ENCODE results near the gene ZBTB16. TPM values are rescaled to one million over a fixed set of nuclear protein-coding genes. Genes with fewer than 3 reads are reported as not detected.

Gene ZBTB16
- total and polyA plus RNA-seq, 4 donors, result 21.4 to 224 (median 102) TPM

GRCh38 chr11:114154271-114155047, 94.9 kb downstream of the ZBTB16 start:
- Histone ChIP-seq H3K4me3 (no peak overlapping the region), H3K9me3 (ENCODE audit: control insufficient read depth in 4 of 4, insufficient read depth in 3 of 4, low read length in 3 of 4) (no peaks in the 10 kb centered on the region), H3K27me3 (ENCODE audit: control insufficient read depth in 3 of 3, insufficient read depth in 3 of 3, low read length in 2 of 3) (no peaks in the 10 kb centered on the region), H3K4me1 (ENCODE audit: control insufficient read depth in 5 of 5, insufficient read depth in 5 of 5, low read length in 5 of 5) (peaks cover 10 to 73% (median 32%) of the 10 kb centered on the region in 5 donors), H3K27ac (ENCODE audit: low read depth in 1 of 2, low read length in 1 of 2) (peak overlapping the region; percentile 79 to 84), H3K9ac (ENCODE audit: insufficient read depth in 1 of 2, low read length in 2 of 2) (no peak overlapping the region), H3K36me3 (ENCODE audit: control insufficient read depth in 4 of 4, insufficient read depth in 4 of 4, low read length in 4 of 4) (peaks cover 0 to 26% (median 0%) of the 10 kb centered on the region in 4 donors)
- no peak for ATAC-seq (ENCODE audit: insufficient read depth, low FRiP score)
- no peak for TF ChIP-seq CTCF (IDR thresholded peaks at IDR 0.05; ENCODE audit: control extremely low read depth, extremely low read depth)
- WGBS, 2 donors, result 56 to 57% methylated on average over 5 of the region's 5 CpGs
- DNase-seq, result peak in 2 of 3 donors; percentile 84 to 92

- Histone ChIP-seq H3K27me3 (ENCODE audit: control insufficient read depth in 3 of 3, insufficient read depth in 3 of 3, low read length in 2 of 3) (no peaks in the 10 kb centered on the region), H3K4me3 (no peak overlapping the region), H3K4me1 (ENCODE audit: control insufficient read depth in 5 of 5, insufficient read depth in 5 of 5, low read length in 5 of 5) (peaks cover 10 to 70% (median 37%) of the 10 kb centered on the region in 5 donors), H3K27ac (ENCODE audit: low read depth in 1 of 2, low read length in 1 of 2) (peak overlapping the region; percentile 79 to 84), H3K9me3 (ENCODE audit: control insufficient read depth in 4 of 4, insufficient read depth in 3 of 4, low read length in 3 of 4) (no peaks in the 10 kb centered on the region), H3K36me3 (ENCODE audit: control insufficient read depth in 4 of 4, insufficient read depth in 4 of 4, low read length in 4 of 4) (peaks cover 0 to 26% (median 0%) of the 10 kb centered on the region in 4 donors), H3K9ac (ENCODE audit: insufficient read depth in 1 of 2, low read length in 2 of 2) (no peak overlapping the region)
- ATAC-seq (ENCODE audit: insufficient read depth, low FRiP score), result no peak
- TF ChIP-seq CTCF (IDR thresholded peaks at IDR 0.05; ENCODE audit: control extremely low read depth, extremely low read depth), result no peak
- DNase-seq, result no peak
- 93 to 94% methylated on average over 15 of the region's 15 CpGs for WGBS, 2 donors
These were observed 95.6 kb downstream of the ZBTB16 start for GRCh38 chr11:114155116-114155515.

- no peak for DNase-seq
- 94 to 95% methylated on average over 13 of the region's 13 CpGs for WGBS, 2 donors
- Histone ChIP-seq H3K9me3 (ENCODE audit: control insufficient read depth in 4 of 4, insufficient read depth in 3 of 4, low read length in 3 of 4) (no peaks in the 10 kb centered on the region), H3K4me1 (ENCODE audit: control insufficient read depth in 5 of 5, insufficient read depth in 5 of 5, low read length in 5 of 5) (peaks cover 18 to 65% (median 47%) of the 10 kb centered on the region in 5 donors), H3K27ac (ENCODE audit: low read depth in 1 of 2, low read length in 1 of 2) (peak overlapping the region; percentile 84 to 98), H3K4me3 (no peak overlapping the region), H3K9ac (ENCODE audit: insufficient read depth in 1 of 2, low read length in 2 of 2) (no peak overlapping the region), H3K27me3 (ENCODE audit: control insufficient read depth in 3 of 3, insufficient read depth in 3 of 3, low read length in 2 of 3) (no peaks in the 10 kb centered on the region), H3K36me3 (ENCODE audit: control insufficient read depth in 4 of 4, insufficient read depth in 4 of 4, low read length in 4 of 4) (peaks cover 0 to 26% (median 0%) of the 10 kb centered on the region in 4 donors)
- ATAC-seq (ENCODE audit: insufficient read depth, low FRiP score), result no peak
- no peak for TF ChIP-seq CTCF (IDR thresholded peaks at IDR 0.05; ENCODE audit: control extremely low read depth, extremely low read depth)
These were observed 96.6 kb downstream of the ZBTB16 start for GRCh38 chr11:114156131-114156581.
